ENCODE measurements around the gene PLPPR3.

DNA sequence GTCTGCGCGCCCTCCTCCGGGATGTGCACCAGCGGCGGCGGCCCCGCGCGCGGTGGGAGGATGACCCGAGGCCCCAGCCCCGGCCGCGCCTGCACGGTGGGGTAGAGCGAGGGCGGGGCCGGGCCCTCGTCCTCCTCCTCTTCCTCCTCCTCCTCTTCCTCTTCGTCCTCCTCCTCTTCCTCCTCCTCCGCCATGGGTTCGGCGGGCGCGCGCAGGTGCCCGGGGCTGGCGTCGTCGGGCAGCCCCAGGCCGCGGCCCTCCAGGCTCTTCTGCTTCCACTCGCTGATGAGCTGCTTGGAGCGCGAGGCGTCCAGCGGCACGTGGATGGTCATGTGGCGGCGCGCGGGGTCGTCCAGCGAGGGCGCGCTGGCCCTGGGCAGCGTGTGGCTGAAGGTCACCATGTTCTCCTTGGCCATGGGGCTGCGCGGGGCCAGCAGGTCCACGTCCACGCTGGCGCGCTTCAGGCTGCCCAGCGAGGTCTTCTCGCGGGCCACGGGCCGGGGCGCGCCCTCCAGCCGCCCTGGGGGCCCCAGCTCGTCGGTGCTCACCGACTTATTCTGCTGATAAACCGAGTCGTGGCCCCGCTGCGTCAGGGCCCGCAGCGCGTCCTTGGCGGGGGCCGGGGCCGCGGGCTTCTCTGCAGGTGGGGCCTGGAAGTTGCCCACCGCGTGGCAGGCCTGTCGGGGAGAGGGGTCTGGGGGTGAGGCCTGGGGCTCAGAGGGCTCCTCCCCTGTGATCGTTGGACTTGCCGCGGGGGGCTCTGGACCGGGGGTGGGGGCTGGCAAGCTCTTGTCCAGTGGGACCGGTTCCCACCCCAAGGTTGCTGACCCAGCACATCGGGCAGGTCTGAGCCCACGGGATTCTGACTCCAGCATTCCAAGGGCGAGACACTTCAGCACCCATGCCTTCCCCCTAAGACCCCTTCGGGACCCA lies 8.3 kb downstream of the PLPPR3 start:
- TF ChIP-seq PHF8 (IDR thresholded peaks at IDR 0.05; ENCODE audit: borderline replicate concordance, low read length) (no peak), CEBPB (tag; IDR thresholded peaks at IDR 0.05) (no peak), HDAC3 (IDR thresholded peaks at IDR 0.05; ENCODE audit: borderline replicate concordance, partially characterized antibody) (no peak), SP1 (CRISPR knock-in tag; IDR thresholded peaks at IDR 0.05) (no peak), SOX6 (IDR thresholded peaks at IDR 0.05) (no peak), MED1 (CRISPR knock-in tag; IDR thresholded peaks at IDR 0.05; ENCODE audit: borderline replicate concordance) (no peak), GABPB1 (CRISPR knock-in tag; IDR thresholded peaks at IDR 0.05) (no peak), ZNF830 (CRISPR knock-in tag; IDR thresholded peaks at IDR 0.05) (no peak)
- TF ChIP-seq, protein P1, sequence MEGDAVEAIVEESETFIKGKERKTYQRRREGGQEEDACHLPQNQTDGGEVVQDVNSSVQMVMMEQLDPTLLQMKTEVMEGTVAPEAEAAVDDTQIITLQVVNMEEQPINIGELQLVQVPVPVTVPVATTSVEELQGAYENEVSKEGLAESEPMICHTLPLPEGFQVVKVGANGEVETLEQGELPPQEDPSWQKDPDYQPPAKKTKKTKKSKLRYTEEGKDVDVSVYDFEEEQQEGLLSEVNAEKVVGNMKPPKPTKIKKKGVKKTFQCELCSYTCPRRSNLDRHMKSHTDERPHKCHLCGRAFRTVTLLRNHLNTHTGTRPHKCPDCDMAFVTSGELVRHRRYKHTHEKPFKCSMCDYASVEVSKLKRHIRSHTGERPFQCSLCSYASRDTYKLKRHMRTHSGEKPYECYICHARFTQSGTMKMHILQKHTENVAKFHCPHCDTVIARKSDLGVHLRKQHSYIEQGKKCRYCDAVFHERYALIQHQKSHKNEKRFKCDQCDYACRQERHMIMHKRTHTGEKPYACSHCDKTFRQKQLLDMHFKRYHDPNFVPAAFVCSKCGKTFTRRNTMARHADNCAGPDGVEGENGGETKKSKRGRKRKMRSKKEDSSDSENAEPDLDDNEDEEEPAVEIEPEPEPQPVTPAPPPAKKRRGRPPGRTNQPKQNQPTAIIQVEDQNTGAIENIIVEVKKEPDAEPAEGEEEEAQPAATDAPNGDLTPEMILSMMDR (IDR thresholded peaks at IDR 0.05 in 2 of 3, conservative IDR thresholded peaks at IDR 0.05 in 1 of 3; ENCODE audit: insufficient read depth in 2 of 3, low read depth in 1 of 3, low read length in 3 of 3): no peak

Data from K562 (cell line).